Testis (tissue), 3 donors: Measurements from ENCODE around the gene CD2. TPM values are rescaled to one million over a fixed set of nuclear protein-coding genes. Genes with fewer than 3 reads are reported as not detected.
A peak's percentile ranks its signal among the peaks of the same experiment; 100 is the strongest.

Source experiments
- DNase-seq: peaks from one replicate; pipeline ENCODE4 v3.0.0-alpha.2; 2019
- H3K27ac ChIP-seq, 2 donors: fragments of 200-600 bp; sonication (generic); one replicate each; pipeline ENCODE4 v1.5.1; 2019
- H3K27me3 ChIP-seq: fragments of 200-600 bp; sonication (generic); one replicate; pipeline ENCODE4 v1.5.1; 2019
- H3K36me3 ChIP-seq: fragments of 200-600 bp; sonication (generic); one replicate; pipeline ENCODE4 v1.5.1; 2017; ENCODE audit warnings: low read depth; ENCODE audit errors: missing control alignments
- H3K4me1 ChIP-seq: fragments of 200-600 bp; sonication (generic); one replicate; pipeline ENCODE4 v1.5.1; 2019
- H3K4me3 ChIP-seq, 2 donors: fragments of 200-600 bp; sonication (generic); one replicate each; pipeline ENCODE4 v1.5.1; 2017 to 2019
- H3K9me3 ChIP-seq: fragments of 200-600 bp; sonication (generic); one replicate; pipeline ENCODE4 v1.5.1; 2017
- POLR2A ChIP-seq: fragments of 450-650 bp; IDR thresholded peaks from one replicate; pipeline ENCODE4 v1.6.1; 2017; ENCODE audit warnings: antibody characterized with exemption, mild to moderate bottlenecking, moderate library complexity
- WGBS, 2 donors: methylation state at CpG; one replicate each; pipeline ENCODE4 v1.1.5; 2018; 5-methylcytosine and 5-hydroxymethylcytosine counted together
- intact Hi-C: fragments of 100-400 bp; cut with DNase I; formaldehyde crosslinking; loops from one replicate; pipeline ENCODE4 v1.15.1; 2023; ENCODE audit warnings: low total_unique reads
- polyA plus RNA-seq: library from polyadenylated mRNA; stranded (reverse); fragments of 350-450 nt; fragmentation: Illumina TruSeq; extraction: RNeasy Lipid Tissue Mini Kit (QIAGEN cat#74804); gene quantifications from one replicate; pipeline ENCODE4 v1.2.3, GENCODE V29; 2014; ENCODE audit warnings: low read depth, low replicate concordance; ENCODE audit not compliant: insufficient read depth
- total RNA-seq, 2 donors: library from RNA; depleted of rRNA; stranded (reverse); fragments of >200 nt; gene quantifications; one replicate each; pipeline ENCODE4 v1.2.3, GENCODE V29; 2016
- TF ChIP-seq, protein P1 (sequence below), 3 experiments: fragments of 450-650 bp in 2 of 3; fragments of 200-600 bp in 1 of 3; sonication (generic) in 1 of 3; IDR thresholded peaks; one replicate each; pipeline ENCODE4 v1.5.1; 2016 to 2019; ENCODE audit warnings: antibody characterized with exemption in 3 of 3, mild to moderate bottlenecking in 2 of 3, moderate library complexity in 1 of 3

CD2 gene
- total and polyA plus RNA-seq, 3 donors from 2014 or later = 0.63 to 5.8 (median 1.4) TPM

DNA sequence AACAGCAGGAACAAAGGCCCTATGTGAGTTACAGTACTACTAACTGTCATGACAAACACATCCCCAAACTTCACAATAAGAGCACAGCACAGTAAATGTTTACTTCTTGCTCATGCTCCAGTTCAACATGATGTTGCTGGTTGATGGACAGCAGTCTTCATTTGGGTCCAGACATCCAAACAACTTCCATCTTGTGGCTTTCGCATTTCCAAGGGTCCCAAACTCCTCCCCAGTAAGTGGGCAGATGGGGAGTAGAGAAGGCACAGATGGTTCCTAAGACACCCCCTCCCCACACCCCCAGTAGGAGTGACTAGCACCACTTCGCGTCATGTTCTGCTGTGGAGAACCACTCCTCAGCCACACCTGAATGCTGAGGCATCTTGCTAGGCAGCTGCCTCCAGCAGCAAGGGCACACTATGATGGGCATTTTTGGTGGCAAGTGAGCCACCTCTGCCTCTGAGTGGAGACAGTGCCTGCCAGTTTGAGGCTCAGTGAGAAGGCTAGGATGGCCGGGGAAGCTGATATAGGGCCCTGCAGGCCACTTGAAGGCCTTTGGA lies 32.7 kb upstream of the CD2 start:
- WGBS, 2 donors = 94 to 95% methylated on average over 2 to 4 of the region's 4 CpGs
- Histone ChIP-seq H3K4me3 (no peak overlapping the region), H3K9me3 (no peaks in the 10 kb centered on the region), H3K36me3 (no peaks in the 10 kb centered on the region), H3K27me3 (no peaks in the 10 kb centered on the region), H3K4me1 (no peaks in the 10 kb centered on the region), H3K27ac (no peak overlapping the region)
- TF ChIP-seq, protein P1, sequence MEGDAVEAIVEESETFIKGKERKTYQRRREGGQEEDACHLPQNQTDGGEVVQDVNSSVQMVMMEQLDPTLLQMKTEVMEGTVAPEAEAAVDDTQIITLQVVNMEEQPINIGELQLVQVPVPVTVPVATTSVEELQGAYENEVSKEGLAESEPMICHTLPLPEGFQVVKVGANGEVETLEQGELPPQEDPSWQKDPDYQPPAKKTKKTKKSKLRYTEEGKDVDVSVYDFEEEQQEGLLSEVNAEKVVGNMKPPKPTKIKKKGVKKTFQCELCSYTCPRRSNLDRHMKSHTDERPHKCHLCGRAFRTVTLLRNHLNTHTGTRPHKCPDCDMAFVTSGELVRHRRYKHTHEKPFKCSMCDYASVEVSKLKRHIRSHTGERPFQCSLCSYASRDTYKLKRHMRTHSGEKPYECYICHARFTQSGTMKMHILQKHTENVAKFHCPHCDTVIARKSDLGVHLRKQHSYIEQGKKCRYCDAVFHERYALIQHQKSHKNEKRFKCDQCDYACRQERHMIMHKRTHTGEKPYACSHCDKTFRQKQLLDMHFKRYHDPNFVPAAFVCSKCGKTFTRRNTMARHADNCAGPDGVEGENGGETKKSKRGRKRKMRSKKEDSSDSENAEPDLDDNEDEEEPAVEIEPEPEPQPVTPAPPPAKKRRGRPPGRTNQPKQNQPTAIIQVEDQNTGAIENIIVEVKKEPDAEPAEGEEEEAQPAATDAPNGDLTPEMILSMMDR (IDR thresholded peaks at IDR 0.05) = no peak
- no peak for TF ChIP-seq POLR2A
- intact Hi-C loops = no loop called here
- DNase-seq = no peak

DNA sequence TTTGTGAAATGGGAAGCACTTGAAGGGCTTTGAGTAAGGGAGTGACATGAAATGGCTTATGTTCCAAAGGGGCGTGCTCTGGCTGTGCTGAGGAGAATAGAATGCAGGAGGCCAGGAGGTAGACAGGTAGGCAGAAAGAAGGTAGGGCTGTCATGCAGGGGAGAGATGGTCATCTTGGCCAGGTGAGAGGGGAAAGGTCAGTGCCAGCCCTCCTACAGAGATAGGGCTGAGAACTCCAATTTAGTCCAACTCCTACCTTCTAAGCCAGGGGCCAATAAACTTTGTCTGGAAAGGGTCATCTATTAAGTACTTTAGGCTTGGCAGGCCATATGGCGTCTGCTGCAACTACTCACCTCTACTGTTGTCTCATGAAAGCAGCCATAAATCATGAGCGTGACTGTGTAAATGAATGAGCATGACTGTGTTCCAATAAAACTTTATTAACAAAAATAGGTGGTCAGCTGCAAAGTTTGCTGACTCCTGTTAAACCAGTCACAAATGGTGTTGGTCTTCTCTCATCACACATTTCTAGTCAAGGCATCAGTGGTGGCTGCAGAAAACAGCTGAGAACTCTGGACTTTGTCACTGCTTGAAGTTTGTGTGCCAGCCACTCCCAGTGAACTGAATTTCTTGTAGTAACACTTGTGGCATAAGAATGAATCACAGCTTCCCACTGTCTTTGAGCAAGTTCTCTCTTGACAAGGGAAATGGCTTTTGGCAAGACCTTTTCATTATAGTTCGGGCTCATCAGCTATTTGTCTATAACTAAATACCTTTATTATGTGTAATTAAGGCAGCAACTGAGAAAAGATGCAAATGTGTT lies 32.0 kb upstream of the CD2 start:
- Histone ChIP-seq H3K4me3 (no peak overlapping the region), H3K9me3 (no peaks in the 10 kb centered on the region), H3K4me1 (no peaks in the 10 kb centered on the region), H3K27me3 (no peaks in the 10 kb centered on the region), H3K27ac (no peak overlapping the region), H3K36me3 (no peaks in the 10 kb centered on the region)
- intact Hi-C loops = no loop called here
- TF ChIP-seq, protein P1 (IDR thresholded peaks at IDR 0.05) = no peak
- WGBS, 2 donors = 82 to 94% methylated on average over 4 of the region's 4 CpGs
- DNase-seq = no peak

DNA sequence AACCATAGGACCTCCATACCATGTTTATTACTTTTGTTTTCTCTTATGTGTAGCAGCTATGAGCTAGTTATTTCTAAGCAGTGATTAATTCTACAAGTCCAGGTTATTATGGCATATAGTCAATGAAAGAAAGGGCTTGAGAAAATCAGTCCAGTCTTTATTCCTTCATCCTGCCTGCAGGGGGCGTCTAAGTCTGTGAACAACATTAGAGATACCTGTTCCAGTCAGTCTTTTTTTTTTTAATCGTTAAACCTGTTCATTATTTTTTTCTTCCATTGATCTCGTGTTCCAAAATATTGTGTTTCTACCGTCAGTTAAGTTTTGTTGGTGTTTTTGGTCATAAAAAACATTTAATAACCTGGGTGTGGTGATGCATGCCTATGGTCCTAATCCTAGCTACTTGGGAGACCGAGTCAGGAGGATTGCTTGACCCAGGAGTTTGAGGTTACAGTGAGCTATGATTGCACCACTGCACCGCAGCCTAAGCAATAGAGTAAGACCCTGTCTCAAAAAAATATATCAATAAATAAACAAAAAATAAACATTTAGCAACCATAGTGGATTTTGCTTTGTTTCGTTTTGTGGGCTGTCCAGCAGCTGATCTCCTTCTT lies 29.4 kb upstream of the CD2 start:
- H3K36me3 ChIP-seq = no peaks in the 10 kb centered on the region
- H3K9me3 ChIP-seq = no peaks in the 10 kb centered on the region
- intact Hi-C loops = no loop called here
- 56 to 64% methylated on average over 7 of the region's 7 CpGs for WGBS, 2 donors
- no peak for TF ChIP-seq POLR2A
- TF ChIP-seq, protein P1 (IDR thresholded peaks at IDR 0.05) = peak; percentile 29 to 77 (median 56)
- H3K4me1 ChIP-seq = no peaks in the 10 kb centered on the region
- peak; percentile 75 for DNase-seq
- no peak overlapping the region for H3K4me3 ChIP-seq
- H3K27ac ChIP-seq = no peak overlapping the region
- no peaks in the 10 kb centered on the region for H3K27me3 ChIP-seq

DNA sequence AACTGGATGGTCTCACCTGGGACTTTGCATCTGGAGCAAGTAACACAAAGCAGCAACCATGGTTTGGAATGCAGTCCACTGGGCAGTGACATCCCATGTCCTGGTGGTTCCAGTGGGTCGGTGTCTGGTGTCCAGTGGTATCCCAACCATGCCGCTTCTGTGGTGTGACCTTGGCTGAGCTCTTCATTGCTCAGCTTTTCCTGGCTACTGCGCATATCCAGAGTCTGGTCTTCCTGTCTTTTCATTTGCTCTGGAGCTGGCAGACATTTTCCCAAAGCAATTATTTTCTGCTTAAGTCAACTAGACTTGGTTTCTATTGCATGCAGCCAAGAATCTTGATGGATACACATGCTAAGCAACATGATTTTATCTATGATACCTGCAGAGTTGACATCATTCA lies 28.4 kb upstream of the CD2 start:
- Histone ChIP-seq H3K4me1 (no peaks in the 10 kb centered on the region), H3K36me3 (no peaks in the 10 kb centered on the region), H3K27ac (no peak overlapping the region), H3K9me3 (no peaks in the 10 kb centered on the region), H3K4me3 (no peak overlapping the region), H3K27me3 (no peaks in the 10 kb centered on the region)
- WGBS, 2 donors = 78 to 84% methylated on average over 2 to 3 of the region's 3 CpGs
- DNase-seq = no peak
- no peak for TF ChIP-seq POLR2A
- TF ChIP-seq, protein P1 (IDR thresholded peaks at IDR 0.05) = no peak
- intact Hi-C loops = no loop called here
